ENCODE measurements around the gene TRIM39.
"Not testable (repeated sequence)": the region's sequence is repeated elsewhere in the genome, so short reads cannot be mapped to it uniquely, and the experiment has no call there.

Gene TRIM39

GRCh38 chr6:30363459-30363858, 36.7 kb downstream of the TRIM39 start:
- no peak for DNase-seq (ENCODE audit: low spot score)

GRCh38 chr6:30364591-30364990, 37.9 kb downstream of the TRIM39 start:
- DNase-seq (ENCODE audit: low spot score) = no peak

GRCh38 chr6:30369280-30369679, 42.6 kb downstream of the TRIM39 start:
- DNase-seq (ENCODE audit: low spot score) = not testable (repeated sequence)

- no peak for DNase-seq (ENCODE audit: low spot score)
Observed at GRCh38 chr6:30378290-30378937, 51.7 kb downstream of the TRIM39 start.

GRCh38 chr6:30380464-30380863, 53.7 kb downstream of the TRIM39 start:
- no peak for DNase-seq (ENCODE audit: low spot score)

GRCh38 chr6:30386166-30386565, 59.4 kb downstream of the TRIM39 start:
- DNase-seq (ENCODE audit: low spot score) = no peak

GRCh38 chr6:30391240-30391639, 64.5 kb downstream of the TRIM39 start:
- no peak for DNase-seq (ENCODE audit: low spot score)
